GM21423 (cell line): ENCODE results near the gene RHO.

Experiments
- ATAC-seq: cut with Tn5 transposase; IDR thresholded peaks from one replicate; pipeline ENCODE4 v1.9.1; 2021; ENCODE audit warnings: mild to moderate bottlenecking, moderate library complexity; ENCODE audit not compliant: unreplicated experiment

RHO gene

GRCh38 chr3:129519896-129520715 lies 8.3 kb upstream of the RHO start:
- ATAC-seq: no peak

GRCh38 chr3:129520960-129521359 lies 7.5 kb upstream of the RHO start:
- ATAC-seq: no peak

GRCh38 chr3:129521611-129522010 lies 6.8 kb upstream of the RHO start:
- no peak for ATAC-seq

GRCh38 chr3:129522953-129523352 lies 5.5 kb upstream of the RHO start:
- no peak for ATAC-seq

GRCh38 chr3:129524081-129524480 lies 4.4 kb upstream of the RHO start:
- no peak for ATAC-seq

GRCh38 chr3:129525341-129525968 lies 3.0 kb upstream of the RHO start:
- ATAC-seq: no peak

- ATAC-seq: peak; percentile 88
These were observed 2.1 kb upstream of the RHO start for GRCh38 chr3:129526121-129526900.

GRCh38 chr3:129527262-129527661 lies 1.2 kb upstream of the RHO start:
- ATAC-seq: no peak

- ATAC-seq: no peak
These were observed 1.2 kb downstream of the RHO start for GRCh38 chr3:129529436-129530210.

GRCh38 chr3:129530251-129530791 lies 1.9 kb downstream of the RHO start:
- no peak for ATAC-seq

- ATAC-seq: no peak
These were observed 2.4 kb downstream of the RHO start for GRCh38 chr3:129530821-129531220.

GRCh38 chr3:129531699-129532098 lies 3.3 kb downstream of the RHO start:
- no peak for ATAC-seq

- no peak for ATAC-seq
These were observed 3.8 kb downstream of the RHO start for GRCh38 chr3:129532261-129532660.

- no peak for ATAC-seq
These were observed 5.0 kb downstream of the RHO start for GRCh38 chr3:129533406-129533805.

GRCh38 chr3:129534428-129535027 lies 6.1 kb downstream of the RHO start:
- no peak for ATAC-seq

- no peak for ATAC-seq
These were observed 6.6 kb downstream of the RHO start for GRCh38 chr3:129535075-129535474.

GRCh38 chr3:129536374-129536667 lies 7.9 kb downstream of the RHO start:
- no peak for ATAC-seq

- ATAC-seq: no peak
These were observed 8.4 kb downstream of the RHO start for GRCh38 chr3:129536804-129537203.

GRCh38 chr3:129539206-129539605 lies 10.8 kb downstream of the RHO start:
- no peak for ATAC-seq

GRCh38 chr3:129540776-129541516 lies 12.5 kb downstream of the RHO start:
- no peak for ATAC-seq
